ENCODE data around the gene SLC26A8. TPM values are rescaled to one million over a fixed set of nuclear protein-coding genes. Genes with fewer than 3 reads are reported as not detected.

SLC26A8 gene
- total RNA-seq, 1 experiment from 2014 or later, result 0.03 TPM

- no peak for DNase-seq
- no peaks in the 10 kb centered on the region for H3K27me3 ChIP-seq (ENCODE audit: control insufficient read depth, insufficient read depth, low read length)
Observed at GRCh38 chr6:35895560-35895959, 128.9 kb downstream of the SLC26A8 start.

GRCh38 chr6:35894776-35895175 lies 129.7 kb downstream of the SLC26A8 start:
- H3K27me3 ChIP-seq (ENCODE audit: control insufficient read depth, insufficient read depth, low read length), result no peaks in the 10 kb centered on the region
- DNase-seq, result no peak
- H3K36me3 ChIP-seq (replicated peaks; ENCODE audit: control insufficient read depth, insufficient read depth, low read length), result peaks cover 2% of the 10 kb centered on the region; the same call in 1 of the 2 replicates
- H3K4me3 ChIP-seq (ENCODE audit: insufficient read depth, low read depth, low read length), result no peak overlapping the region

More at GRCh38 chr6:35895560-35895959, 128.9 kb downstream of the SLC26A8 start:
- Histone ChIP-seq H3K4me3 (ENCODE audit: insufficient read depth, low read depth, low read length) (no peak overlapping the region), H3K36me3 (replicated peaks; ENCODE audit: control insufficient read depth, insufficient read depth, low read length) (peaks cover 2% of the 10 kb centered on the region; the same call in 1 of the 2 replicates)

Other genes with a start within 250 kb of the SLC26A8 start
- 4.2 and 10.8 TPM in 2 replicates for gene CLPSL2, start 248.0 kb downstream of the SLC26A8 start, total RNA-seq (2014; rRNA removed; shearing (Covaris generic))
- gene CLPSL1, start 243.6 kb downstream of the SLC26A8 start, total RNA-seq (2014; rRNA removed; shearing (Covaris generic)), result not detected in 2 replicates
- not detected in 2 replicates for gene CLPS, start 227.3 kb downstream of the SLC26A8 start, total RNA-seq (2014; rRNA removed; shearing (Covaris generic))
- gene LHFPL5, start 219.3 kb downstream of the SLC26A8 start, total RNA-seq (2014; rRNA removed; shearing (Covaris generic)), result not detected in 2 replicates
- 74.1 and 92.0 TPM in 2 replicates for gene SRPK1, start 103.5 kb downstream of the SLC26A8 start, total RNA-seq (2014; rRNA removed; shearing (Covaris generic))
- 34.2 and 35.8 TPM in 2 replicates for gene MAPK14, start 3.2 kb upstream of the SLC26A8 start, total RNA-seq (2014; rRNA removed; shearing (Covaris generic))
- 3.2 TPM in 2 replicates for gene MAPK13, start 105.9 kb upstream of the SLC26A8 start, total RNA-seq (2014; rRNA removed; shearing (Covaris generic))
- 12.7 and 15.6 TPM in 2 replicates for gene BRPF3, start 172.1 kb upstream of the SLC26A8 start, total RNA-seq (2014; rRNA removed; shearing (Covaris generic))
- not detected in 2 replicates for gene PNPLA1, start 245.4 kb upstream of the SLC26A8 start, total RNA-seq (2014; rRNA removed; shearing (Covaris generic))

Measured in H7 (cell line).